ENCODE measurements around the gene ORAI2.
"Not testable (repeated sequence)": the region's sequence is repeated elsewhere in the genome, so short reads cannot be mapped to it uniquely, and the experiment has no call there.

DNA sequence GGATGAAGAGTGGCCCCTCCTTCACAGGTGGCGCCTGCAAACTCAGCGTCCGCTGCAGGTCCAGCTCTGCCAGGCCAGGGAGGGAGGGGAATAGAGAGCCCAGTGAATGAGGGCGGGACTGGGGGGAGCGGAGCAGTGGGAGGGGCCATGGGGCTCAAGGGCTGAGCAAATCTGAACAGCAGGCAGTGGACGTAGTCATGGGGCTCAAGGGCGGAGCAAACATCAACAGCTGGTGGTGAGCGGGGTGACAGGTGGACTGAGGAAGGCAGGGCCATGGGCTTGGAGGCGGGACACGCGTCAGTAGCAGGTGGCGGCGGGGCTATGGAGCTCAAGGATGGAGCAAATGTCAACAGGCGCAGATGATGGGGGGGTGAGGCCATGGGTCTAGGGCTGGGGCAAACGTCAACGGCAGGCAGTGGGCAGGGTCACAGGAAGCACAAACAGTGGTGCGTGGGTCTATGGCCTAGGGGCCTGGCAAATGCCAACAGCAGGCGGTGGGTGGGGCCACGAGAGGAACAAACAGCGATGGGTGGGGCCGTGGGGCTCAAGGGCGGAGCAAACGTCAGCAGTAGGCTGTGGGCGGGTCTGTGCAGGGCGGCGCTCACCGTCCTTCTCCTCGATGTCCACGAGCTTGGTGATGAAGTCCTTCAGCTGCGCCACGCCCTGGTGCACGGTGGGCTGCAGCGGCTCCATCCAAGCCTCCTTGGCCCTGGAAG is 60.0 kb downstream of the ORAI2 start:
- not testable (repeated sequence) for TF ChIP-seq PHF8 (CRISPR knock-in tag; IDR thresholded peaks at IDR 0.05); SP5 (CRISPR knock-in tag; IDR thresholded peaks at IDR 0.05; ENCODE audit: borderline replicate concordance, low read depth); ZNF350 (CRISPR knock-in tag; IDR thresholded peaks at IDR 0.05; ENCODE audit: borderline replicate concordance, low read depth); POLR2A (IDR thresholded peaks at IDR 0.05; ENCODE audit: insufficient read depth in 1 of 2, low read depth in 2 of 2, low read length in 2 of 2); SMAD1 (CRISPR knock-in tag; IDR thresholded peaks at IDR 0.05; ENCODE audit: borderline replicate concordance, low read depth); ZMYM2 (CRISPR knock-in tag; IDR thresholded peaks at IDR 0.05); EP300 (IDR thresholded peaks at IDR 0.05; ENCODE audit: low read depth in 2 of 2, low read length in 2 of 2); EP300 (CRISPR knock-in tag; IDR thresholded peaks at IDR 0.05; ENCODE audit: borderline replicate concordance); ELF4 (CRISPR knock-in tag; IDR thresholded peaks at IDR 0.05; ENCODE audit: borderline replicate concordance); NR2C2 (CRISPR knock-in tag; IDR thresholded peaks at IDR 0.05; ENCODE audit: borderline replicate concordance)
- TF ChIP-seq, protein P1, sequence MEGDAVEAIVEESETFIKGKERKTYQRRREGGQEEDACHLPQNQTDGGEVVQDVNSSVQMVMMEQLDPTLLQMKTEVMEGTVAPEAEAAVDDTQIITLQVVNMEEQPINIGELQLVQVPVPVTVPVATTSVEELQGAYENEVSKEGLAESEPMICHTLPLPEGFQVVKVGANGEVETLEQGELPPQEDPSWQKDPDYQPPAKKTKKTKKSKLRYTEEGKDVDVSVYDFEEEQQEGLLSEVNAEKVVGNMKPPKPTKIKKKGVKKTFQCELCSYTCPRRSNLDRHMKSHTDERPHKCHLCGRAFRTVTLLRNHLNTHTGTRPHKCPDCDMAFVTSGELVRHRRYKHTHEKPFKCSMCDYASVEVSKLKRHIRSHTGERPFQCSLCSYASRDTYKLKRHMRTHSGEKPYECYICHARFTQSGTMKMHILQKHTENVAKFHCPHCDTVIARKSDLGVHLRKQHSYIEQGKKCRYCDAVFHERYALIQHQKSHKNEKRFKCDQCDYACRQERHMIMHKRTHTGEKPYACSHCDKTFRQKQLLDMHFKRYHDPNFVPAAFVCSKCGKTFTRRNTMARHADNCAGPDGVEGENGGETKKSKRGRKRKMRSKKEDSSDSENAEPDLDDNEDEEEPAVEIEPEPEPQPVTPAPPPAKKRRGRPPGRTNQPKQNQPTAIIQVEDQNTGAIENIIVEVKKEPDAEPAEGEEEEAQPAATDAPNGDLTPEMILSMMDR (CRISPR knock-in tag; IDR thresholded peaks at IDR 0.05) = not testable (repeated sequence)
- TF ChIP-seq, protein P2, sequence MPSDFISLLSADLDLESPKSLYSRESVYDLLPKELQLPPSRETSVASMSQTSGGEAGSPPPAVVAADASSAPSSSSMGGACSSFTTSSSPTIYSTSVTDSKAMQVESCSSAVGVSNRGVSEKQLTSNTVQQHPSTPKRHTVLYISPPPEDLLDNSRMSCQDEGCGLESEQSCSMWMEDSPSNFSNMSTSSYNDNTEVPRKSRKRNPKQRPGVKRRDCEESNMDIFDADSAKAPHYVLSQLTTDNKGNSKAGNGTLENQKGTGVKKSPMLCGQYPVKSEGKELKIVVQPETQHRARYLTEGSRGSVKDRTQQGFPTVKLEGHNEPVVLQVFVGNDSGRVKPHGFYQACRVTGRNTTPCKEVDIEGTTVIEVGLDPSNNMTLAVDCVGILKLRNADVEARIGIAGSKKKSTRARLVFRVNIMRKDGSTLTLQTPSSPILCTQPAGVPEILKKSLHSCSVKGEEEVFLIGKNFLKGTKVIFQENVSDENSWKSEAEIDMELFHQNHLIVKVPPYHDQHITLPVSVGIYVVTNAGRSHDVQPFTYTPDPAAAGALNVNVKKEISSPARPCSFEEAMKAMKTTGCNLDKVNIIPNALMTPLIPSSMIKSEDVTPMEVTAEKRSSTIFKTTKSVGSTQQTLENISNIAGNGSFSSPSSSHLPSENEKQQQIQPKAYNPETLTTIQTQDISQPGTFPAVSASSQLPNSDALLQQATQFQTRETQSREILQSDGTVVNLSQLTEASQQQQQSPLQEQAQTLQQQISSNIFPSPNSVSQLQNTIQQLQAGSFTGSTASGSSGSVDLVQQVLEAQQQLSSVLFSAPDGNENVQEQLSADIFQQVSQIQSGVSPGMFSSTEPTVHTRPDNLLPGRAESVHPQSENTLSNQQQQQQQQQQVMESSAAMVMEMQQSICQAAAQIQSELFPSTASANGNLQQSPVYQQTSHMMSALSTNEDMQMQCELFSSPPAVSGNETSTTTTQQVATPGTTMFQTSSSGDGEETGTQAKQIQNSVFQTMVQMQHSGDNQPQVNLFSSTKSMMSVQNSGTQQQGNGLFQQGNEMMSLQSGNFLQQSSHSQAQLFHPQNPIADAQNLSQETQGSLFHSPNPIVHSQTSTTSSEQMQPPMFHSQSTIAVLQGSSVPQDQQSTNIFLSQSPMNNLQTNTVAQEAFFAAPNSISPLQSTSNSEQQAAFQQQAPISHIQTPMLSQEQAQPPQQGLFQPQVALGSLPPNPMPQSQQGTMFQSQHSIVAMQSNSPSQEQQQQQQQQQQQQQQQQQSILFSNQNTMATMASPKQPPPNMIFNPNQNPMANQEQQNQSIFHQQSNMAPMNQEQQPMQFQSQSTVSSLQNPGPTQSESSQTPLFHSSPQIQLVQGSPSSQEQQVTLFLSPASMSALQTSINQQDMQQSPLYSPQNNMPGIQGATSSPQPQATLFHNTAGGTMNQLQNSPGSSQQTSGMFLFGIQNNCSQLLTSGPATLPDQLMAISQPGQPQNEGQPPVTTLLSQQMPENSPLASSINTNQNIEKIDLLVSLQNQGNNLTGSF (CRISPR knock-in tag; IDR thresholded peaks at IDR 0.05) = not testable (repeated sequence)

Measured in HepG2 (cell line).